Measurements from ENCODE around the gene ADAMTS7.

Gene ADAMTS7

DNA sequence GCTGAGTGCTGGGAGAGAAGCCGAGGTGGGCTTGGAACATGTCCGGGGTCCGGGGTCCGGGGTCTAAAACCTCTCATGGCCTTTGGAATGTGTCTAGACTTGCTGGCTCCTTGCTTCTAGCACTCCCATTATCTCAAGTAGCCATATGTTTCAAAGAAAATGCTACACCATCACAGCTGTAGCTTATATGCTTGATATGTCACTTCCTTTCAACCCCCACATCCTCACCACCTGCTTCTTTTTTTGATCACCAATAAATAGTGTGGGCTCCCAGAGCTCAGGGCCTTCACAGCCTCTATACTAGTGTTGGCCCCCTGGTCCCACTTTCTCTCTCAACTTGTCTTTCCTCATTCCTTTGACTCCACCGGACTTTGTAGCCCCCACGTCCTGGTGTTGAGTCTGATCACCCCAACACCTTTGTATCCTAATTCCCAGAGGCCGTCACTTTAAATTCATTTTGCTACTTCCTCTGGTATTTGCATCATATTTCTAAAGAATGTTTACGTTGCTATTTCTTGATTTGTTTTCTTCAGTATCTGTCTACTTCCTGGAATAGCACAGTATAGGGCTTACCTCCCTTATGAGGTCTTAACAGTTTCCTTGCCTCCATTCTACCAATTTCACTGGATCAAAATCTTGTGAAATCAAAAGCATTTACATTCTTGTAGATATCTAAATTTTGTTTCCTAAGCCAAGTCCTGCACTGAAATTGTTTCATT is 98.3 kb downstream of the ADAMTS7 start:
- Histone ChIP-seq H3K36me3 (replicated peaks) (no peaks in the 10 kb centered on the region), H3K27ac (no peak overlapping the region), H3K4me3 (ENCODE audit: low read depth, low read length) (no peak overlapping the region), H3K27me3 (replicated peaks) (peaks cover 7% of the 10 kb centered on the region)
- in situ Hi-C loops (cut with HindIII; ENCODE audit: low pct_ligation_motif_present, low sequenced_read_pairs): no loop called here
- DNase-seq: no peak
- TF ChIP-seq, protein P1, sequence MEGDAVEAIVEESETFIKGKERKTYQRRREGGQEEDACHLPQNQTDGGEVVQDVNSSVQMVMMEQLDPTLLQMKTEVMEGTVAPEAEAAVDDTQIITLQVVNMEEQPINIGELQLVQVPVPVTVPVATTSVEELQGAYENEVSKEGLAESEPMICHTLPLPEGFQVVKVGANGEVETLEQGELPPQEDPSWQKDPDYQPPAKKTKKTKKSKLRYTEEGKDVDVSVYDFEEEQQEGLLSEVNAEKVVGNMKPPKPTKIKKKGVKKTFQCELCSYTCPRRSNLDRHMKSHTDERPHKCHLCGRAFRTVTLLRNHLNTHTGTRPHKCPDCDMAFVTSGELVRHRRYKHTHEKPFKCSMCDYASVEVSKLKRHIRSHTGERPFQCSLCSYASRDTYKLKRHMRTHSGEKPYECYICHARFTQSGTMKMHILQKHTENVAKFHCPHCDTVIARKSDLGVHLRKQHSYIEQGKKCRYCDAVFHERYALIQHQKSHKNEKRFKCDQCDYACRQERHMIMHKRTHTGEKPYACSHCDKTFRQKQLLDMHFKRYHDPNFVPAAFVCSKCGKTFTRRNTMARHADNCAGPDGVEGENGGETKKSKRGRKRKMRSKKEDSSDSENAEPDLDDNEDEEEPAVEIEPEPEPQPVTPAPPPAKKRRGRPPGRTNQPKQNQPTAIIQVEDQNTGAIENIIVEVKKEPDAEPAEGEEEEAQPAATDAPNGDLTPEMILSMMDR (IDR thresholded peaks at IDR 0.05; ENCODE audit: low read depth, low read length, missing control alignments): no peak

DNA sequence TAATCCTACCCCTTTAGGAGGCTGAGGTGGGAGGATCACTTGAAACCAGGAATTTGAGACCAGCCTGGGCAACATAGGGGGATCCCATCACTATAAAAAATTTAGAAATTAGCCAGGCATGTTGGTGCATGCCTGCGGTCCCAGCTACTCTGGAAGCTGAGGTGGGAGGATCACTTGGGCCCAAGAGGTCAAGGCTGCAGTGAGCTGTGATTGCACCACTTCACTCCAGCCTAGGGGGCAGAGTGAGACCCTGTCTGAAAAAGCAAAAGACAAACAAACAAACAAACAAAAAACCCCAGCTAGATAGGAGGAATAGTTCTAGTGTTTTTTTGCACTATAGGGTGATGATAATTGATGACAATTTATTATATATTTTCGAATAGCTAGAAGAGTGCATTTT is 99.6 kb downstream of the ADAMTS7 start:
- TF ChIP-seq, protein P1 (IDR thresholded peaks at IDR 0.05; ENCODE audit: low read depth, low read length, missing control alignments): no peak
- in situ Hi-C loops (cut with HindIII; ENCODE audit: low pct_ligation_motif_present, low sequenced_read_pairs): no loop called here
- Histone ChIP-seq H3K36me3 (replicated peaks) (no peaks in the 10 kb centered on the region), H3K27ac (no peak overlapping the region), H3K27me3 (replicated peaks) (peaks cover 7% of the 10 kb centered on the region), H3K4me3 (ENCODE audit: low read depth, low read length) (no peak overlapping the region)
- no peak for DNase-seq

DNA sequence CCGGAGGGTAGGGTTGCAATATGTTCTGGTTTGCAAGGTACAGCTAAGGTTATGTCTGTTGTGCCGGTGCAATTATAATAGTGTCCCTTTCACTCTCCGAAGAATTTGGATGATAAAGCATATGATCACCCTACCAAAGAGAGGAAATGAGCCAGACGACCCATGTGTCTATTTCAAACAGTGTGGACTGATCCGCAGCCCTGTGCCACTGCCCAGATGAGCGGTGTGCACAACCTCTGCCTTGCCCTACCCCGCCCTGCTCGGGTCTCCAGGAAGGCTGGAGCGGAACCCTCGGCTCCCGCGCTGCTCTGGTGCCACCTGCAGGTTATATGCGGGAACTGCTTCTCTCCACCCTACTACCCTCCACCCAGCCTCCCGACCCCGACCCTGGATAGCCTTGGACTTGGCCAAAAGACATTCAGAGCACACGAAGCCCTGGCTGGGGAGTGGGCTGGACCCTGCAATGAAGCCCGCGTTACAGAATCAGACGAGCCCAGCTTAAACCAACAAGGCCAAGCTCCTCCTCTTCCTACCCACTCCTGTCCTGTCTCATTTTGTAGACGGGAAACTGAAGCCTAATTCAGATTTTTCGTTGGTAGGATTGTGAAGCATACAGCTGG is 101.9 kb downstream of the ADAMTS7 start:
- H3K4me3 ChIP-seq (ENCODE audit: low read depth, low read length): peak overlapping the region; percentile 17
- peak; percentile 19 for DNase-seq
- TF ChIP-seq, protein P1 (IDR thresholded peaks at IDR 0.05; ENCODE audit: low read depth, low read length, missing control alignments): peak; percentile 91
- peaks cover 7% of the 10 kb centered on the region for H3K27me3 ChIP-seq (replicated peaks)
- no peak overlapping the region for H3K27ac ChIP-seq
- in situ Hi-C loops (cut with HindIII; ENCODE audit: low pct_ligation_motif_present, low sequenced_read_pairs): no loop called here
- no peaks in the 10 kb centered on the region for H3K36me3 ChIP-seq (replicated peaks)
